GM20000 (cell line): ENCODE data around the gene SREBF1.
A peak's percentile ranks its signal among the peaks of the same experiment; 100 is the strongest.

Experiments
- DNase-seq: peaks from one replicate; pipeline ENCODE4 v3.0.0; 2012; ENCODE audit warnings: low spot score
- TF ChIP-seq, protein P1 (sequence below): IDR thresholded peaks from 2 replicates; pipeline ENCODE4 v1.5.1; 2012; ENCODE audit warnings: mild to moderate bottlenecking, control low read depth; ENCODE audit errors: extremely low read depth, missing control alignments

The SREBF1 gene

DNA sequence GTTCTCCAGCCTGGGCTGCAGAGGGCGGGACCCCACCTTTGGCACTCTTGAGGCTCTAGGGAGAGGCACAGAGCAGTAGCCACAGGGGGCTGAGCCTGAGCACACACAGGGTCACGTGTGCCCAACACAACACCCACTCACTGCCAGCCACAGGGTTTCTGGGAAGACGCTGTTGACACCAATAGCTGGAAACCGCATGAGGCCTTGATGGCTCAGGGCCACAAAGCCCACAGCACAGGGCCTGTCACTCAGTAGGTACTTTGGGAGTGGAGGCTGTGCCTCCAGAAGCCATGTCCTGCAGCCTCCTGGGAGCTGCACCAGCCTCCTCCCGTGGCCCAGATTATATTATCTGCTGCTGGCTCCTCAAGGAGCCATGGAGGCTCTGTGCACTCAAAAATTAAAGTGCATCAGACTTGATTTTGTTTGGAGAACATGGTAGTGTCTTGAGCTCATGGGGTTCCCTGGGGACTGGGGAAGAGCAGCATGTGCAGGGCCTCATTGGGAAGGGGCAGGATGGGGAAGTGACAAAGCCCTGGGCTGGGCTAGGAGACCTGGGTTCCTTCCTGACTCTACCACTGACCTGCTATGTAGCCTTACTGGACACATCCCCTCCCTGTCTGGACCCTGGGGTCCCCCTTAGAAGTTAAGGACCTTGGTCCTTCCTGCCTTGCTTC lies 12.5 kb upstream of the SREBF1 start:
- TF ChIP-seq, protein P1, sequence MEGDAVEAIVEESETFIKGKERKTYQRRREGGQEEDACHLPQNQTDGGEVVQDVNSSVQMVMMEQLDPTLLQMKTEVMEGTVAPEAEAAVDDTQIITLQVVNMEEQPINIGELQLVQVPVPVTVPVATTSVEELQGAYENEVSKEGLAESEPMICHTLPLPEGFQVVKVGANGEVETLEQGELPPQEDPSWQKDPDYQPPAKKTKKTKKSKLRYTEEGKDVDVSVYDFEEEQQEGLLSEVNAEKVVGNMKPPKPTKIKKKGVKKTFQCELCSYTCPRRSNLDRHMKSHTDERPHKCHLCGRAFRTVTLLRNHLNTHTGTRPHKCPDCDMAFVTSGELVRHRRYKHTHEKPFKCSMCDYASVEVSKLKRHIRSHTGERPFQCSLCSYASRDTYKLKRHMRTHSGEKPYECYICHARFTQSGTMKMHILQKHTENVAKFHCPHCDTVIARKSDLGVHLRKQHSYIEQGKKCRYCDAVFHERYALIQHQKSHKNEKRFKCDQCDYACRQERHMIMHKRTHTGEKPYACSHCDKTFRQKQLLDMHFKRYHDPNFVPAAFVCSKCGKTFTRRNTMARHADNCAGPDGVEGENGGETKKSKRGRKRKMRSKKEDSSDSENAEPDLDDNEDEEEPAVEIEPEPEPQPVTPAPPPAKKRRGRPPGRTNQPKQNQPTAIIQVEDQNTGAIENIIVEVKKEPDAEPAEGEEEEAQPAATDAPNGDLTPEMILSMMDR = no peak
- DNase-seq = peak; percentile 34

DNA sequence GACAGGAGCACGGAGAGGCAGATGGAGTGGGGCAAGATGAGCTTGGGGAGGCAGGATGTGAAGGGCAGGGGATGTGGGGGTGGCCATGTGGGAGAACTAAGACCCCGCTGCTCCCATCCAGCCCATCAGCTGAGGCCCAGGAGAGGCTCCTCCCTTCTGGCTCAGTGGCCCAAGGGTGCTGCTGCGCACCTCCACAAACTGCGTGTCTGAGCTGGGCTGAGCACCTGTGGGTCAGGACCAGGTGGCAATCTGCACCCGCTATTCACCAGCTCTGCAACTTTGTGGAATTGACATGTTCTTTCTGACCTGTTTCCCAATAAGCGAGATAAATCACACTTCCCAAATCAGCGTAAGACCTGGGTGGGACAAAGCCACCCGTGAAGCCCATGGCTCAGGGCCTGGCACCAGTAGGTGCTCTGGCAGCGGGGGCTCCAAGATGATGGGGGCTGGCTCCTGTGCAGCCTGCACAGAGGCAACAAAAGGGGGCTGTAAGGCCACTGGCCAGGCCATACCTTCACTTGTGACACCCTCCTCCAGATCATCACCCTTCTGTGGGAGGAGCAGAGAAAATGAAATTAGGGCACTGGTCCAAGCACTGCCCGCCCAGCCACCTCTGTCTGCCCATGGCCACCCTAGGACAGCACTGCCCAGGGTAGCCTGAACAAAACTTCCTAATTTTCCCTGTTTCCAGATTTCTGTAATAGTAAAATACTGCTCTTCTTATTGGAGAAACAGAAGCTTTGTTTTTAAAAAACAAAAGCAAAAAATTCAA lies 11.7 kb upstream of the SREBF1 start:
- DNase-seq = no peak
- TF ChIP-seq, protein P1 = no peak

DNA sequence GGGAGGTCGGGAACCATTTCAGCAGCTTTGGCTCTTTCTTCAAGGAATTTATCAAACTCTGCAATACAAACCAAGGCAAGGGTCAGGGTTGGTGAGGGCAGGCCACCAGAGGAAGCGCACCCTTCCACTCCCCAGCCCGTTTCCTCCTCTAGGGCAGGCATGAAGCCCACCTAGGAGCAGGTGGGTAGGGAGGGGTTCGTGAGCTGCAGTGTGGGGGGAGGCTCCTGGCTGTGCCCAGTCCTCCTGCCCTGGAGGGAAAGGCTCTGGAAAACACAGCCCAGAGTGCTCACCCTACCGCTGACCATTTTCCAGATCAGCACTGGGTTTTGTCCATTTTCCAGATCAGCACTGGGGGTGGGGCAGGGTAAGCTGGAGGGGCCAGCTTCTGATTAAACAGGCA lies 10.9 kb upstream of the SREBF1 start:
- DNase-seq = no peak

DNA sequence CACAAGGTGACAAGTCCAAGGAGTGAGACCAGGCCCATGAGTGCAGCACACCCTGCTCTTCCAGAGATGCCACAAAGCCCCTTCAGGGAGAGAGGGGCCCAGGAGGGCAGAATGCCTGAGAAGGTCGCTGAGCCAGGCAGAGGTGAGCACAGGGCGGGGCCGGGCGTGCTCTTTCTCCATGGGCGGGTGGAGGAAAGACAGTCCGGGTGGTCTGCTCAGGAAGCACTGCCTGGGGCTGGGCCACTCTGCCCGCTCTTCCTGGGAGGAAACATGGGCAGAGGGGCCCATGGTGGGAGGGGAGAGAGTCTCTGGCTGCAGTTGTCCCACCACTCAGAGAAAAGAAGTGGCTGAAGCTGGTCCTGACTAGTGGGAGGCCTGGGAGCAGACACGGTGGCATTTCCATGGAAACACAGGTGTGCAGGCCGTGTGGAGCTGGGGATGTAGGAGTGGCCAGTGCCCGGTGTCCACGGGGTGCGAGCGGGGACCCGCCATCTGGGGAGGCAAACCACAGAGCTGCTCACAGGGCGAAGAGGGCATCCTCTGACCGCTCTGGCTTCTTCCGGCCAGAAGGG lies 10.4 kb upstream of the SREBF1 start:
- no peak for DNase-seq
- TF ChIP-seq, protein P1 = no peak

More for the DNA sequence above, 10.9 kb upstream of the SREBF1 start:
- TF ChIP-seq, protein P1 = no peak

DNA sequence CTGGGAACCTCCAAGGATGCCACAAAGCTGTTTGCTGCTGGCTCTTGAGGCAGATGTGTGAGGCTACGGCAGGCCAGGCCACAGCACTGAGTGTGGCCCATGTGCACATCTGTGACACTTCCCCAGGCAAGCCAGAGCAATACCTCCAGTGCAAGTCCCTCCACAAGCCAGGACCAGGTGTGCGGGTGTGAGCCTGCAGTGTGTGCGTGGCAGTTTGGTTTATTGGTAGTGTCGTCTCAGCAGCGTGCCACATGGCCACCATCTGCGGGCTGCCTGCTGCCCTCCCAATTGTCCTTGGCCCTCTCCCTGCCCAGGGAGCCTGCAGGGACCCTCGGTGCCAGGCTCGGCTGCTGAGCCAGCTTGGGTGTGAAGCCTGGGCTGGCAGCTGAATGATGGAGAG lies 9.9 kb upstream of the SREBF1 start:
- no peak for DNase-seq
- TF ChIP-seq, protein P1 = no peak

DNA sequence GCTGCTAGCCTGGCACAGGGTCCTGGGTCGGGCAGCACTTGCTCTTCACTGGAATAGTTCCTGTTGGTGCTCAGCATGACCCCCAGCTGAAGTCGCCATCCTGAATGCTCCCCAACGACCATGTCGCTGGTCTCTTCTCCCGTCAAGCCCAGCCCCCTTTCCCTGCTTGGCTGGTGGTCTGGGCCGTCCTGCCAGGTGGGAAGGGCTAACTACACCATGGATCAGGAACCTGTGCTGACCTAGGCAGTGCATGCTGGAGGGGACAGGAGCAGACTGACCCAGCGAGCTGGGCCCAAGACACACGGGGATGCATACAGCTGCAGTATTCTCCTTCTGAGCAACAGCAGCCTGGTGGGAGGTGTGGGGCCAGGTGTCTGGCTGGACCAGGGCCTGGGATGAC lies 9.2 kb upstream of the SREBF1 start:
- DNase-seq = no peak
- TF ChIP-seq, protein P1 = no peak
